Chondrocyte (in vitro differentiated cells): ENCODE results near the gene CFAP206. TPM values are rescaled to one million over a fixed set of nuclear protein-coding genes. Genes with fewer than 3 reads are reported as not detected.

Source experiments
- DNase-seq: peaks from one replicate; pipeline ENCODE4 v3.0.0; 2021; ENCODE audit warnings: mixed read lengths, low spot score
- H3K27ac Mint-ChIP-seq: one replicate; pipeline ENCODE4 v1.8.0; 2021; ENCODE audit warnings: mild to moderate bottlenecking, moderate library complexity, mixed read lengths; ENCODE audit not compliant: unreplicated experiment
- H3K27me3 Mint-ChIP-seq: 2 replicates; pipeline ENCODE4 v1.8.0; 2021; ENCODE audit warnings: low read depth, mixed read lengths
- H3K36me3 Mint-ChIP-seq: 2 replicates; pipeline ENCODE4 v1.8.0; 2021; ENCODE audit warnings: low read depth, mixed read lengths
- H3K4me1 Mint-ChIP-seq: 2 replicates; pipeline ENCODE4 v1.8.0; 2021; ENCODE audit warnings: low read depth, mild to moderate bottlenecking, mixed read lengths
- H3K4me3 Mint-ChIP-seq: one replicate; pipeline ENCODE4 v1.8.0; 2021; ENCODE audit warnings: mild to moderate bottlenecking, moderate library complexity, mixed read lengths; ENCODE audit not compliant: unreplicated experiment
- H3K9me3 Mint-ChIP-seq: 2 replicates; pipeline ENCODE4 v1.8.0; 2021; ENCODE audit warnings: low read depth, mixed read lengths
- total RNA-seq: library from RNA; stranded (reverse); gene quantifications from 3 replicates; pipeline ENCODE4 v1.2.1, GENCODE V29; 2021
- TF ChIP-seq, protein P1 (sequence below): fragments of 200-600 bp; sonication (generic); IDR thresholded peaks from 2 replicates; pipeline ENCODE4 v1.5.0; 2021; ENCODE audit warnings: antibody characterized with exemption, mild to moderate bottlenecking, moderate library complexity

The CFAP206 gene
- total RNA-seq, 1 donor from 2014 or later: 0.12 TPM

DNA sequence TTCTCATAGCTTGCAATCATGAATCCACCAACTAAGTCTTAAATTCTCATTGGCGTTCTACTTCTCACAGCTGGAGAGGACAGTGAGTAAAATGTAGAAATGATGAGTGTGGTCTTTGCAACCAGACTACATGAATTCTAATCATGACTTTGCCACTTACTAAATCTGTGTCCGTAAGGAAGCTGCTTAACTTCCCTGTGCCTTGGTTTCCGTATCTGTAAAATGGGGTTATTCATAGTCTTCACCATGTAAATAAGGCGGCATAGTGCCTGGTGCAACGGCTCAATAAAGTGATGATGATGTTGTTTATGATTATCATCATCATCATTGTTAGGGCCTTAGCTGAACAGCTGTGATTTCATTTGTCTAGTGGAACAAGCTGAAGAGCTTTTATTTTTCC, 12.6 kb downstream of the CFAP206 start:
- H3K9me3 Mint-ChIP-seq: no peaks in the 10 kb centered on the region
- no peaks in the 10 kb centered on the region for H3K36me3 Mint-ChIP-seq
- H3K4me1 Mint-ChIP-seq: no peaks in the 10 kb centered on the region
- no peak overlapping the region for H3K4me3 Mint-ChIP-seq
- no peak overlapping the region for H3K27ac Mint-ChIP-seq
- no peak for DNase-seq
- H3K27me3 Mint-ChIP-seq: peaks cover 9% of the 10 kb centered on the region
- TF ChIP-seq, protein P1, sequence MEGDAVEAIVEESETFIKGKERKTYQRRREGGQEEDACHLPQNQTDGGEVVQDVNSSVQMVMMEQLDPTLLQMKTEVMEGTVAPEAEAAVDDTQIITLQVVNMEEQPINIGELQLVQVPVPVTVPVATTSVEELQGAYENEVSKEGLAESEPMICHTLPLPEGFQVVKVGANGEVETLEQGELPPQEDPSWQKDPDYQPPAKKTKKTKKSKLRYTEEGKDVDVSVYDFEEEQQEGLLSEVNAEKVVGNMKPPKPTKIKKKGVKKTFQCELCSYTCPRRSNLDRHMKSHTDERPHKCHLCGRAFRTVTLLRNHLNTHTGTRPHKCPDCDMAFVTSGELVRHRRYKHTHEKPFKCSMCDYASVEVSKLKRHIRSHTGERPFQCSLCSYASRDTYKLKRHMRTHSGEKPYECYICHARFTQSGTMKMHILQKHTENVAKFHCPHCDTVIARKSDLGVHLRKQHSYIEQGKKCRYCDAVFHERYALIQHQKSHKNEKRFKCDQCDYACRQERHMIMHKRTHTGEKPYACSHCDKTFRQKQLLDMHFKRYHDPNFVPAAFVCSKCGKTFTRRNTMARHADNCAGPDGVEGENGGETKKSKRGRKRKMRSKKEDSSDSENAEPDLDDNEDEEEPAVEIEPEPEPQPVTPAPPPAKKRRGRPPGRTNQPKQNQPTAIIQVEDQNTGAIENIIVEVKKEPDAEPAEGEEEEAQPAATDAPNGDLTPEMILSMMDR: no peak

DNA sequence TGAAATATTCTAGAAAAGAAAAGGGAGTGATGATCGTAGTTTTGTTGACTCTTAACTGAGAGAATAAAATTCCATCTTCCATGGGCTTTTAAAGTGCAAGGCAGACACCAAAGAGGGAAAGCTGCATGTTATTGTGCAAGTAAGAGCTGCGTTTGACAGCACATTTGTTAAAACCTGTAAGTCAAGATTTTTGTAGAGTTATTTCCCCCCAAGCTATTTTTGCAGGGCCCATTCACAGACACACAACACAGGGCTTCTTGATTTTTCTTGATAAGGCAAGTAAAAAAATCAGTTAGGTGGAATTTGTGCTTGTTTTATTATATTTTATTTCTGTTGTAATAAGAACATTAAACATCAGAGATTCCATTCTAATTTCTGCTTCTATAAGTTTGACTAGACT, 13.8 kb downstream of the CFAP206 start:
- no peak overlapping the region for H3K4me3 Mint-ChIP-seq
- DNase-seq: no peak
- H3K9me3 Mint-ChIP-seq: no peaks in the 10 kb centered on the region
- H3K4me1 Mint-ChIP-seq: no peaks in the 10 kb centered on the region
- H3K27me3 Mint-ChIP-seq: peaks cover 3% of the 10 kb centered on the region
- TF ChIP-seq, protein P1: no peak
- H3K27ac Mint-ChIP-seq: no peak overlapping the region
- H3K36me3 Mint-ChIP-seq: no peaks in the 10 kb centered on the region

DNA sequence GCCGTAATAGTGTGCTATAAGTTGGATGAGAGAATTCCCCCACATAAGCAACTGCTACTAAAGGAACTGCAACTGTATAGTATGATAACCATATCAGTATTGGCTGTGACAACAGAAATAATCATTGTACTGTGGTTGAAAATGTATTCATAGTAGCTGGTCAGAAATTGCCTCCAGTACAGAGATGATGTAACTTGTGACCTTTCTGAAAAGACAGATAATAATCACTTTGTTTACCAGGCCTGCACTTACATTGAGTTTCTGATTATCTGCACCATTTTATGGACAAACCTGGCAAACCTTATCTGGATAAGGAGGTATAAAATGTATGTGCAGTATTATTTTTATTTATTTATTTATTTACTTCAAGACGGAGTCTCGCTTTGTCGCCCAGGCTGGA, 19.0 kb downstream of the CFAP206 start:
- H3K9me3 Mint-ChIP-seq: no peaks in the 10 kb centered on the region
- peaks cover 16% of the 10 kb centered on the region for H3K27me3 Mint-ChIP-seq
- no peaks in the 10 kb centered on the region for H3K4me1 Mint-ChIP-seq
- TF ChIP-seq, protein P1: no peak
- H3K36me3 Mint-ChIP-seq: no peaks in the 10 kb centered on the region
- no peak for DNase-seq
- no peak overlapping the region for H3K4me3 Mint-ChIP-seq
- no peak overlapping the region for H3K27ac Mint-ChIP-seq

DNA sequence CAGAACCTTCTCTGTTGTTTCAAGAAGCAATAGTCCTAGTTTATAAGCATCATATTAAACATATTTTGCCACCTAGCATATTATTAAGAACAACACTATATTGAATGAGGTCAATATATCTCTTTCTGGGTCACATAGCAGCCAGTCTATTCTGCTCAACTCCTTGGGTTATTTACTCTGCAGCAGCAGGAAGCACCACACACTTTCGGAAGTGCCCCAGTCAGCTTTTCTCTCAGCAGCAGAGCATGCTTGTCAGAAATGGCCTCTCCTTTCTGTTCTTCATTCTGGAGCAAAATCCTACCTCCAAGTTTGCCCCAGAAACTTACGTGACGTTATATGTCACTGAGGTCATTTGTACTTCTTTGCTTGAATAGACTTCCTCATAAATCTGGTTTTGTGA, 22.7 kb downstream of the CFAP206 start:
- no peaks in the 10 kb centered on the region for H3K9me3 Mint-ChIP-seq
- H3K4me3 Mint-ChIP-seq: no peak overlapping the region
- H3K27ac Mint-ChIP-seq: no peak overlapping the region
- no peaks in the 10 kb centered on the region for H3K4me1 Mint-ChIP-seq
- DNase-seq: no peak
- peaks cover 21% of the 10 kb centered on the region for H3K27me3 Mint-ChIP-seq
- no peaks in the 10 kb centered on the region for H3K36me3 Mint-ChIP-seq
- TF ChIP-seq, protein P1: no peak

DNA sequence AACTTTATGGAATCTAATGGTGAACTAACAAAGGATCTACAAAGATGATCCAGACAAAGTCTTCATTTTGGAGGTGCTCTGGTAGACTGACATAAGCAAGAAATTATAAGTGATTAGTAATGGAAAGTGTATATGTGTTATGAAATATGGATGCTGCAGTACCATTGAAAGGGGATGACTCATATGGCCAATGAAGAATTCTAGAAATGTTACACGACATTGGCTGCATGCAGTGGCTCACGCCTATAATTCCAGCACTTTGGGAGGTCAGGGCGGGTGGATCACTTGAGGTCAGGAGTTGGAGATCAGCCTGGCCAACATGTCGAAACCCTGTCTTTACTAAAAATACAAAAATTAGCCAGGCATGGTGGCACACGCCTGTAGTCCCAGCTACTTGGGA, 23.5 kb downstream of the CFAP206 start:
- H3K4me3 Mint-ChIP-seq: no peak overlapping the region
- H3K4me1 Mint-ChIP-seq: no peaks in the 10 kb centered on the region
- TF ChIP-seq, protein P1: no peak
- no peak for DNase-seq
- no peaks in the 10 kb centered on the region for H3K36me3 Mint-ChIP-seq
- H3K9me3 Mint-ChIP-seq: no peaks in the 10 kb centered on the region
- peaks cover 21% of the 10 kb centered on the region for H3K27me3 Mint-ChIP-seq
- H3K27ac Mint-ChIP-seq: no peak overlapping the region
